GM21529 (cell line): ENCODE data around the gene APH1B.
"Not testable (repeated sequence)": the region's sequence is repeated elsewhere in the genome, so short reads cannot be mapped to it uniquely, and the experiment has no call there.

Experiments used
- ATAC-seq: cut with Tn5 transposase; IDR thresholded peaks from one replicate; pipeline ENCODE4 v1.9.1; 2021; ENCODE audit not compliant: unreplicated experiment

The APH1B gene

DNA sequence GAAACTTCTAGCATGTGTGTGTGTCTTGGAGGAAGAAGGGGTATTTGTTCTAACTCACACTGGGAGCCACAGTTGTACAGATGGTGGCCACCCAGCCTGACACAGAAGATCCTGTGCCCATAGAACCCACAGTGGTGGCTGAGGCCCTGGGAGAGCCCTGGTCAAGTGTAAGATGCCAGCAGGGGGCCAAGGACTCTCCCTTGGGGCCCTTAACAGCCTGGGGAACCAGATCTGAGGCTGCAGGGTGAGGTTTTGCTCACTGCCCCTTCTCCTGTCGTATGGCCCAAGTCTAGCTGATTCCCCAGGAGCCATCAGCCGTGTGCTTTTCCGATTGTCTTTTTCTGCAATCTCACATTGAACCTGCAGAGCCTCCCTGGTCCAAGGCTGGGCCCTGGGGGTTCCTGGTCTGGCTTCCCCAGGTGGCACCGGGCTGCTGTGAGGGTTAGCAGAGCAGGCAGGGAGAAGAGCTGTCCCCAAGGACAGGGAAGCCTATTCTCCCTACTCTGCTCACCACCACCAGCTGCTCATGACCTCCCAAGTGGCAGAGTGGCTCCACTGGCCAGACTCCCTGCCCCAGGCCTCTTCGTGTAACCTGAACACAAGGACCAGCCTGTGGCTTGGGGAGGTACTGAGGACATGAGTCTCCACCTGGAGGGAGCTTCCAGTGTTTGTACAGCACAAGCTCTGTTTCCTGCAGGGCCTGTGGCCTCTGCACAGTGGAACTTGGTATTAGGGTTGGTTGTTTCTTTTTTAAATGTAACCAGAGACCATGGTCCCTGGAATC lies 52.4 kb downstream of the APH1B start:
- no peak for ATAC-seq

DNA sequence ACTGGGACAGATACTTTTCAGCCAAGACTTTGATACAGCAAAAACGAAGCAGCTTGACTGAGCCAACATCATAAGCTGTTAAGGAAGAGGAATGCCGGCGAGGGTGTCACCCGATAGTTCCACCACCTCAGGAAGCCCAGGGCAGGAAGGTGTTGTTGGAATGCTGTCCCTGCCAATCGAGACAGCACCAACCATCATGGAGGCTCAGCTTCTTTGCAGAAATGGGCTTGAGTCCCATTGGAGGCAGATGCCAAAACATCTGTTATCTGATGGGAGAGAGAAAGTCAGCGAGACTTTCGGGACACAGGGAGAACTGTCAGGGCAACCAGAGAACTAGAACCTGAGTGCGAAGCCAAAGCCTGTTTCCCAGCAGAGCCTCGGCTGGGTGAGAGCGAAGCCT lies 53.5 kb downstream of the APH1B start:
- no peak for ATAC-seq

GRCh38 chr15:63331456-63331855 lies 54.1 kb downstream of the APH1B start:
- ATAC-seq = no peak

GRCh38 chr15:63332367-63333124 lies 55.1 kb downstream of the APH1B start:
- ATAC-seq = no peak

DNA sequence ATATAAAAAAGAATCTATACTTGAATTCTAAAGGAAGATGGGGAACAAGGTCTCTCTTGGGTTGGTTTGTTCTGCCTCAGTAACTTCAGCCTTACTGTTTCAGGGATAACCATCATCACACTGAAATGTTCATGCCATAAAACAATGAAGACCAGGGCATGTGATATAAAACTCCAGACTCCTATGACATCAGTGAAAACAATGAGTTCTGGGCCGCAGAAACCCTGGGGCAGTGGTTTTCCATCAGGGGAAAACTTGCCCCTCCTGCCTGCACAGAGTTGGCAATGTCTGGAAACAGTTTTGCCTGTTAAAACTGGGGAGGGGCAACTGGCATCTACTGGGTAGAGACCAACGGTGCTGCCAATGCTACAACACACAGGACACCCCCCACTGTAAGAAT lies 57.4 kb downstream of the APH1B start:
- ATAC-seq = no peak

DNA sequence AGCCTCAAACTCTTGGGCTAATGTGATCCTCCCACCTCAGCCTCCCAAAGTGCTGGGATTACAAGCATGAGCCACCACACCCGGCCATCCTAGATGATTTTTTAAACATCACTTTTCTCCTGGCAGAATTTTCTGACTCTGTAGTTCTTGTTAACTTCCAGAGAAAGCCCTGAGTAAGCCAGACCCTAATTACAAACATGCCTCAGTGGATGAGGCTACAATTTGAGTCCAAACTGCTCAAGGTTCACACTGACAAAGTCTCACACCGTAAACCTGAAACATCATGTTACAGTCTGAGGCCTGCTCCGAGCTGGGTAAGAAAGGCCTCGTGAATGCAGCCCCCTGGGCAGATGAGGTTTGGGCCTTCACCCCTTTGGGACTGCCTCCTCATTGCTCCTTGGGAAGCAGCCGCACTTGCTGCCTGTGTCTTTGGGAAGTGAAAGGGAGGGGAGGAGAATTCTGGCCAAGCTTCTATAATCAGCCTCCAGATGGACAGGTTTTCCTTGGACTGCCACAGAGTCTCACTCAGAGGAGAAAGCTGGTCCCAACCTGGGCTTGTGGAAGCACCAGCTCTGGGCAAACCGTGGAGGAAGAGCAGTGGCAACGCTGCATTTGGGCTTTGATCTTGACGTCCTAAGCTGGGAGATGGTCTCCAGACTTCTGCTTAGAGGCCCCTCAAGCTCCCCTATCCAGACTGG lies 58.3 kb downstream of the APH1B start:
- no peak for ATAC-seq

DNA sequence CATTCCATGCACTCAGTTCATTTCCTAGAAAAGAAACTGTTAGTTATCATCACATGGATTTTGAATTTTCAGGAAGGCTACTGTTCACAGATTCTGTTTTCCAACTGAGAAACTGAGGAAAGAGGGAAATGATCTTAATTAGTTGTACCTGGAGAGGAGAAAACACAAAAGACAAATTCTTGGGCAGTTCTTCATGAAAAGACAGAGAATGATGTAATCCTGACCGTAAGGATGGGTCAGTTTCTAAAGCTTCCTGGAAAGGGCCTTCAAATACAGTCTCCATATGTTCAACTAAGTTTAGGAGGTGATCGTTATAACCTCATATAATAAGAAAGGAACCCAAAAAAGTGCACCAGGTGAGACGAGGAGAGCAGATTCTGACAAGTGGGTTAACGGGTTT lies 59.6 kb downstream of the APH1B start:
- no peak for ATAC-seq

DNA sequence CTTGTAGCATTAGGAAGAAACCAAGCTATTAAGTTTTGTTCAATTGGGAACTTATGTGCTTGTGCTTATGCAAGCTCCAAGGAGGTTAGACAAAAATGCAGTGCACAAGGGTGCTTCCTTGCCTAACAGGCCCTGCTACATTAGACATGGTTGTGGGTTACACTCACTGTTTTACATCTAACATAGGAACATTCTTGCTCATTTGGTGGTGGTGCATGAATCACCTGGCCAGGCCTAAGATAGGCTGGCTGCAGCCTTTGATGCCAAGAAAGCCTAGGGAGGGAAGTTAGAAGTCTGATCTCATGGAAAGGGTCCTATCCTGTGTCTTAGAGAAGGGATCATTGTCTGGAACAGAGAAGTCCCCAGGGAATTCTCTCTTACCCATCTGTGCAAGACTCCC lies 60.8 kb downstream of the APH1B start:
- ATAC-seq = no peak

DNA sequence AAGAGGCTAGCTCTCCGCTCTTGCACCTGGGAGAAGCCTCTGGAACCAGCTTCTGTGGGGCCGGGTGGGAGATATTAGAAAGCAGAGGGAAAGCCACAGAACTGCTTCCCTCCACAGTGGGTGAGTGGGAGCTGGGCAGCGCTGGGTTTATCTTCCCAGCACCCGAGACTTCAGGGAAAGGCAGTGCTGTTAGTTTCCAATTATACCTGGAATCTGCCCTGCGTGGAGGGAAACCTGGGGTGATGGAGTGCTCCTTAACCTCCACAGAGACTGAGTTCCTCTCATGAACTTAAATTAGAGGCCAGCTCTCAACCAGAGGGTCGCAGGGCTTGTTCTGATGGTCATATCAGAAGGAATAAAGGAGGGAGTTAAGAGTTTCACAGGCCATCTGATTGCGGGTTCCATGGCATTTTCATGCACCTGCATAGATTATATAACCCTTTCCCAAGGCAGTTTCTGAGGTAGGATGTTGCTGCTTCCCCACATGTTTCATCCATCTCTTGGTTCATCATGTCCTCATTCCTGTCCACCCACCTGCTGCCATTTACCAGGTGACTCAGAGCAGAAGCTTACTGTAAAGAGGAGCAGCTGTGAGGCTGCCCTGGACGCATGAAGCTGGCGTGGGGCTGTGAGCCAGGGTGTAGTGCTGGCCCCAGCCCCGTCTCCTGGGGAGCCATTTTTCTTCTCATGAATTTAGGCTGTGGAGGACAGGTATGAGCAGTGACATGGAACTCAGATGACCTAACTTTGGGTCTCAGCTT lies 61.8 kb downstream of the APH1B start:
- ATAC-seq = no peak

- ATAC-seq = no peak
These were observed 62.4 kb downstream of the APH1B start for GRCh38 chr15:63339836-63340235.

- no peak for ATAC-seq
These were observed 62.9 kb downstream of the APH1B start for GRCh38 chr15:63340353-63340752.

GRCh38 chr15:63340878-63341277 lies 63.5 kb downstream of the APH1B start:
- no peak for ATAC-seq

DNA sequence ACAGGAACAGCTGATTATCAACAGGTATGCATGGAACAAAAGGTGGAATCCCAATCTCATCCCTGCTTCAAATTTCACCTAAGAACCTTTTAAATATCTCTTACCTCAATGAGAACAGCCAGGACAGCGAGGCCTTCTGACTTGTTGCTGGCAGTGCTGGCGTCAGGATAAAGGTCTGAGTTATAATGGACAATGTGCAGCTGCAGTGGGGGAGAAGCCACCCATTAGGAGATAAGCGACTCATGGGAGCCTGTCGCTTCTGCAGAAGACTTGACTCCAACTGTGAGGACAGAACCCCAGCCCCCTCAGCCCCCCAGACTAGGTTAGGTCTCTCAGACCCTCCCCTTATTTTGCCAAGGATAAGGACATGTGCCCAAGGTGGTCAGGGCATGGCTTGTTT lies 64.5 kb downstream of the APH1B start:
- no peak for ATAC-seq

DNA sequence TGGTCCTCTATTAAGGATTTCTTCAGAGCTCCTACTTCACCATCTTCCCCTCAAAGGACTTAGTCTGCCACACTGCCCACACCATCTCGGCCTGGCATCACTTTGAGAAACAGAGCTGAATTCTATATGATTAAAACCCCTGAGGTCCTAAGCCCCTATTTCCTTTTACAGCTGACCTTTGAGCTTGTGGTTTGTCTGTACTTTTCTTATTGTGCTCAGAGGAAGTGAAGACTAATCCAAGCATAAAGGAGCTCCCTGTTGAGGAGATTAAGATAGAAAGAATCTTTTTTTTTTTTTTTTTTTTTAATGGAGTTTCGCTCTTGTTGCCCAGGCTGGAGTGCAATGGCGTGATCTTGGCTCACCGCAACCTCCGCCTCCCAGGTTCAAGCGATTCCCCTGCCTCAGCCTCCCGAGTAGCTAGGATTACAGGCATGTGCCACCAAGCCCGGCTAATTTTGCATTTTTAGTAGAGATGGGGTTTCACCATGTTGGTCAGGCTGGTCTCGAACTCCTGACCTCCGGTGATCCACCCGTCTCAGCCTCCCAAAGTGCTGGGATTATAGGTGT lies 65.7 kb downstream of the APH1B start:
- ATAC-seq = not testable (repeated sequence)

DNA sequence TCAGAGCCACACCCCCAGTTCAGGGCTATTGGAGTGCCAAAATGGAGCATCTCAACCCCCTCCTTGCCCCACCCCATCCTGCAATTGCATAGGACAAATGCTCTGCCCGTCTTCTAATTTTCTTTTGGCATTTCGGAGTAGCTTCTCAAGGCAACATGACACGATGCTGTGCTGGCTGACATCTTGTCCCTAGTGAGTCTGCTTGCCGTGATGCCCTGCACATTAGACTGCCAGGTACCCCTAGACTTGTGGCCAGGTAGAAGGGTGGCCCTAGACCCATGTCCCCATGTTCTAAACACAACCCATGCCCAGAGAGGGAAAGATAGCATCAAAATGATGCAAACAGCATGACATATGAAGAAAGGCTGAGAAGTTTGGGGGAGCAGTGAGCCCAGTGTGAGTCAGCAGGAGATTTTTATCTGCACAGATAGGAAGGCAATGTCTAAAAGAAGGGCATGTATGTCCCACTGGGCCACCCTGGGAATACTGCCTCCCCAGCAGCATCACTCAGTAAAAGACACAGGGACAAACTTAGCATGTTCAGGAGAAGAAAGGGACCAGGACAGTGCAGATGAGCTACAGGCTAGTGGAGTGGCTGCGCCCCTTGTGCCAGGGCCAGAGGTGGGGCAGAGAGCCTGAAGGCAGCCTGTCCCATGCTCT lies 67.5 kb downstream of the APH1B start:
- ATAC-seq = no peak

GRCh38 chr15:63345391-63345752 lies 68.0 kb downstream of the APH1B start:
- ATAC-seq = no peak

- no peak for ATAC-seq
These were observed 69.9 kb downstream of the APH1B start for GRCh38 chr15:63347074-63347857.

DNA sequence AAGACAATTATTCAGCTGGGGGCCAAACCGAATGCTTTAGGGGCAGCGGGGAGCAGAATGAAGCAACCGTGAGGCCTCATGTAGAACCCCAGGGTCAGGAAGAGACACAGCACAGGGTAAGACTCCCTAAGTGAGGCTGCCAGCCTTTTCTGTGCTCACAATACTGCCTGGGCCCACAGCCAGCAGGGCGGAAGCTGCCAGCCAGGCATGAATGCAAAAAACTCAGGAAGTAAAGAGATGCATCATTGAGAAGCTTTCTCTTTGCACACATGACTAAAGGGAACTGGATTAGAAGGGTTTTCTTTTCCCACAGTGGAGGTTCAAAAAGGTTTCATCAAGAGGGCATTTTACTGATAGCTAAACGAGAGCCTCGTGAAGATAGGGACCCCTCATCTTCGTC lies 71.0 kb downstream of the APH1B start:
- ATAC-seq = no peak

DNA sequence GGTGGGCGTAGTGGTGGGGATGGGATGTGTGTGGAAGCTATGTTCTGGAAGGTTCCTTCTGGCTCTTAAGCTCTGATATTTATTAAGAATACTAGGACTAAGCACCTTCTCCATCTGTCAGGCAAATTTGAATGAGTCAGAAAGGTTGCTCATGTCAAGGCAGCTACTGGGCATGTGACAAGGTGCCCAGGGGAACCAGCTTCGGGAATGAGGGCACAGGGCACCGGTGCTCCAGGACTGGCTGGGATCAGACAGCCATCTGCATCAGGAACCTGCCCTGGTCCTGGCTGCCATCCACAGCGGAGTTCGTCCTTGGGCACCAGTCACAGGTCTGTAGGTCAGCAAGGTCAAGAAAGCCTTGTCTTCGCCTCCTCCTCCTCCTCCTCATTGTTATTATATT lies 71.8 kb downstream of the APH1B start:
- ATAC-seq = no peak

DNA sequence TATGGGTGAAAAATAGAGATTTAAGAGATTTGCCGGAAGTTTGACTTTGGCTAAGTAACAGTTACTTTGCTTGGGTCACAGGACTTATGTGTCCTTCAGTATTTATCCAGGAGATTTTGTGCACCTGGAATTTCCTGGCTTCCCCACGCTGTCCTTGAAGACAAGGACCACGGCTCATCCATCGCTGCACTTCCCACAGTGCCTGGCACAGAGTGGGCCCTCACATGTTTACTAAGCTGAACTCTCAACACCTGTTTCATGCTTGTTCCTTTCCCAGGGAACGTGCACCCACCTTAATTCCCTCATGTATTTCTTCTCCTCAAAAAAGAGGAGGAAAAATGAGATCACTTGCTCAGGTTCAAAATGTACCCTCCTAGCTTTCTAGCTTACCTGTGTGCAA lies 72.2 kb downstream of the APH1B start:
- ATAC-seq = no peak
